SK-N-SH (cell line): ENCODE measurements around the gene UST. TPM values are rescaled to one million over a fixed set of nuclear protein-coding genes. Genes with fewer than 3 reads are reported as not detected.
A peak's percentile ranks its signal among the peaks of the same experiment; 100 is the strongest.

Experiments
- CTCF ChIA-PET: fragments of 300-600, 350-600 bp; formaldehyde crosslinking; extraction: SDS; loops from one replicate; lab custom pipeline; 2021; lab: Yijun Ruan, JAX
- POLR2A ChIA-PET: fragments of 350-600 bp; sonication (Branson Sonifier 250); formaldehyde crosslinking; extraction: SDS; loops from one replicate; lab custom pipeline; 2020; ENCODE audit warnings: antibody characterized with exemption, inconsistent platforms; lab: Yijun Ruan, JAX
- DNase-seq: peaks from one replicate; pipeline ENCODE4 v3.0.0; 2012
- H2AFZ ChIP-seq: fragments of 200-600 bp; sonication (generic); 2 replicates; pipeline ENCODE4 v1.8.1; 2016; ENCODE audit warnings: antibody characterized with exemption, mild to moderate bottlenecking, low read depth
- H3F3A ChIP-seq: fragments of 200-600 bp; sonication (generic); replicated peaks from 2 replicates; pipeline ENCODE3; 2016; ENCODE audit warnings: antibody characterized with exemption, mild to moderate bottlenecking; ENCODE audit not compliant: insufficient read depth
- H3K27ac ChIP-seq, 2 experiments: fragments of 200-500 bp in 1 of 2; fragments of 200-600 bp in 1 of 2; sonication (Bioruptor generic) in 1 of 2; sonication (generic), shearing (Covaris generic) in 1 of 2; 2 replicates each; pipeline versions ENCODE4 v1.5.1 to v1.6.1; 2014 to 2016; ENCODE audit warnings: low read depth in 2 of 2, inconsistent platforms in 1 of 2, low read length in 1 of 2, mild to moderate bottlenecking in 1 of 2, mixed read lengths in 1 of 2
- H3K27me3 ChIP-seq: fragments of 200-600 bp; sonication (generic), shearing (Covaris generic); 2 replicates; pipeline ENCODE4 v1.6.1; 2016; ENCODE audit warnings: mixed run types; ENCODE audit not compliant: insufficient read depth
- H3K36me3 ChIP-seq, 2 experiments: fragments of 200-500 bp in 1 of 2; fragments of 200-600 bp in 1 of 2; sonication (Bioruptor generic) in 1 of 2; sonication (generic) in 1 of 2; replicated peaks in 1 of 2; 2 replicates each; pipeline versions ENCODE3 to v1.5.1; 2014 to 2016; ENCODE audit warnings: low read length in 1 of 2, mild to moderate bottlenecking in 1 of 2; ENCODE audit not compliant: insufficient read depth in 2 of 2, control insufficient read depth in 1 of 2
- H3K4me1 ChIP-seq, 2 experiments: fragments of 200-500 bp in 1 of 2; fragments of 200-600 bp in 1 of 2; sonication (Bioruptor generic) in 1 of 2; sonication (generic), shearing (Covaris generic) in 1 of 2; 2 replicates each; pipeline versions ENCODE4 v1.5.1 to v1.6.1; 2014 to 2016; ENCODE audit warnings: low read depth in 1 of 2, low read length in 1 of 2, mixed run types in 1 of 2; ENCODE audit not compliant: insufficient read depth in 2 of 2, control insufficient read depth in 1 of 2
- H3K4me2 ChIP-seq: fragments of 200-600 bp; sonication (generic), shearing (Covaris generic); 2 replicates; pipeline ENCODE4 v1.6.1; 2017; ENCODE audit warnings: mixed run types
- H3K4me3 ChIP-seq, 2 experiments: fragments of 200-500 bp in 1 of 2; fragments of 200-600 bp in 1 of 2; sonication (Bioruptor generic) in 1 of 2; sonication (generic), shearing (Covaris generic) in 1 of 2; 2 replicates each; pipeline versions ENCODE4 v1.5.1 to v1.8.1; 2014 to 2016; ENCODE audit warnings: low read depth in 2 of 2, inconsistent platforms in 1 of 2, low read length in 1 of 2, mild to moderate bottlenecking in 1 of 2, mixed read lengths in 1 of 2, moderate library complexity in 1 of 2
- H3K79me2 ChIP-seq: fragments of 200-600 bp; sonication (generic); 2 replicates; pipeline ENCODE4 v1.8.1; 2017; ENCODE audit warnings: mild to moderate bottlenecking; ENCODE audit not compliant: insufficient read depth
- H3K9ac ChIP-seq: fragments of 200-600 bp; sonication (generic); 2 replicates; pipeline ENCODE4 v1.6.1; 2017; ENCODE audit warnings: mixed run types
- H3K9me2 ChIP-seq: fragments of 200-600 bp; sonication (generic); 2 replicates; pipeline ENCODE4 v1.6.1; 2017; ENCODE audit warnings: mixed run types
- H3K9me3 ChIP-seq: fragments of 200-600 bp; sonication (generic); 2 replicates; pipeline ENCODE4 v1.6.1; 2017; ENCODE audit warnings: mixed run types, mild to moderate bottlenecking, moderate library complexity
- H4K20me1 ChIP-seq: fragments of 200-600 bp; sonication (generic); 2 replicates; pipeline ENCODE4 v1.6.1; 2017; ENCODE audit warnings: mild to moderate bottlenecking, mixed run types; ENCODE audit not compliant: insufficient read depth
- CHD2 ChIP-seq: fragments of 150-350 bp; IDR thresholded peaks from 2 replicates; pipeline ENCODE4 v1.6.1; 2018; ENCODE audit warnings: low read length; ENCODE audit not compliant: partially characterized antibody
- CTCF ChIP-seq: fragments of 200-600 bp; sonication (generic); IDR thresholded peaks from 2 replicates; pipeline ENCODE4 v1.6.1; 2017; ENCODE audit warnings: antibody characterized with exemption, mild to moderate bottlenecking, moderate library complexity
- ELF1 ChIP-seq: IDR thresholded peaks from 2 replicates; pipeline ENCODE4 v1.4.0; 2012
- EZH2phosphoT487 ChIP-seq: fragments of 200-600 bp; sonication (generic); IDR thresholded peaks from 2 replicates; pipeline ENCODE4 v1.6.1; 2017; ENCODE audit warnings: low read depth, mixed run types, mild to moderate bottlenecking, antibody characterized with exemption, moderate library complexity, borderline replicate concordance
- FOXJ3 ChIP-seq: sonication (generic); formaldehyde crosslinking; IDR thresholded peaks from 2 replicates; pipeline ENCODE4 v1.5.1; 2020; ENCODE audit warnings: mild to moderate bottlenecking, missing genetic modification reagents
- FOXM1 ChIP-seq: IDR thresholded peaks from 2 replicates; pipeline ENCODE4 v1.4.0; 2012; ENCODE audit warnings: low read depth, mild to moderate bottlenecking
- GATA2 ChIP-seq: sonication (generic); formaldehyde crosslinking; IDR thresholded peaks from 2 replicates; pipeline ENCODE4 v1.5.0; 2020; ENCODE audit warnings: mild to moderate bottlenecking, missing genetic modification reagents
- JUND ChIP-seq: IDR thresholded peaks from 2 replicates; pipeline ENCODE4 v1.4.0; 2012
- NRF1 ChIP-seq: IDR thresholded peaks from 2 replicates; pipeline ENCODE4 v1.6.1; 2012; ENCODE audit warnings: low read depth, mild to moderate bottlenecking, low read length
- RAD21 ChIP-seq: IDR thresholded peaks from 2 replicates; pipeline ENCODE4 v1.6.1; 2012; ENCODE audit warnings: mild to moderate bottlenecking, low read length
- REST ChIP-seq: IDR thresholded peaks from 2 replicates; pipeline ENCODE4 v1.6.1; 2012; ENCODE audit warnings: mild to moderate bottlenecking, low read depth, low read length, moderate library complexity
- RFX5 ChIP-seq: IDR thresholded peaks from 2 replicates; pipeline ENCODE4 v1.6.1; 2012; ENCODE audit warnings: mild to moderate bottlenecking, improper control_type of control experiment, low read length
- RXRA ChIP-seq: IDR thresholded peaks from 2 replicates; pipeline ENCODE4 v1.4.0; 2012; ENCODE audit warnings: low read depth, mild to moderate bottlenecking, borderline replicate concordance
- SIN3A ChIP-seq: IDR thresholded peaks from 2 replicates; pipeline ENCODE4 v1.6.1; 2012; ENCODE audit warnings: low read depth, mild to moderate bottlenecking, low read length, moderate library complexity, borderline replicate concordance
- SMC3 ChIP-seq: IDR thresholded peaks from 2 replicates; pipeline ENCODE4 v1.6.1; 2012; ENCODE audit warnings: low read depth, low read length, improper control_type of control experiment
- YY1 ChIP-seq: IDR thresholded peaks from 2 replicates; pipeline ENCODE4 v1.4.0; 2012; ENCODE audit warnings: low read depth, mild to moderate bottlenecking
- WGBS: methylation state at CpG from one replicate; pipeline ENCODE4 v1.1.6; 2017; ENCODE audit warnings: low lambda C conversion rate; 5-methylcytosine and 5-hydroxymethylcytosine counted together
- polyA plus RNA-seq, 3 experiments: library from polyadenylated mRNA; depleted of rRNA; stranded (reverse); fragments of >200 nt; gene quantifications; 2 replicates each; pipeline ENCODE4 v1.2.3, GENCODE V29; 2012
- TF ChIP-seq, protein P1 (sequence below): IDR thresholded peaks from 2 replicates; pipeline ENCODE4 v1.4.0; 2012; ENCODE audit warnings: low read depth, borderline replicate concordance
- TF ChIP-seq, protein P2 (sequence below): IDR thresholded peaks from 2 replicates; pipeline ENCODE4 v1.4.0; 2012; ENCODE audit warnings: low read depth, borderline replicate concordance

Gene UST
- polyA plus RNA-seq, 1 of the 3 experiments (the other 2 are of a cell fraction), result 1.7 TPM

DNA sequence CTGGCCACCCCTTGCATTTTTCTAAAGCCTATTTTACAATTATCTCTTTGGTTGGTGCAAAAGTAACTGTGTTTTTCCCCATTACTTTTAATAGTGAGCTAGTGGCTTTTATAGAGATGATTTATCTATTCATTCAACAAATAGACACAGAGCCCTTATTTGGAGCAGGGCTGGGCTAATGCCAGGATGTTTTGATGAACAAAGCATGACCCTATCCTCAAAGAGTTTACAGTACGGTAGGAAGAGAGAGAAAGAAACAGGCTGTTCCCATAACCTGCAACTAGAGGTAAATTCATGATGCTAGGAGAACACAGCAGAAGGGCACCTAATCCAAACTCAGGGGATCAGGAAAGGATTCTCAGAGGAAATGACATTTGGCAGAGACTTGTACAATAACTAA is 37.3 kb upstream of the UST start (continued):
- TF ChIP-seq RXRA (no peak), SMC3 (no peak), FOXM1 (no peak), CTCF (no peak), YY1 (no peak)

GRCh38 chr6:148711833-148712654 is 34.8 kb upstream of the UST start:
- no peak overlapping the region for H3K4me3 ChIP-seq
- no peak overlapping the region for H3K4me2 ChIP-seq
- no peaks in the 10 kb centered on the region for H3F3A ChIP-seq
- TF ChIP-seq RAD21, result no peak
- TF ChIP-seq CHD2, result no peak
- TF ChIP-seq, protein P1, sequence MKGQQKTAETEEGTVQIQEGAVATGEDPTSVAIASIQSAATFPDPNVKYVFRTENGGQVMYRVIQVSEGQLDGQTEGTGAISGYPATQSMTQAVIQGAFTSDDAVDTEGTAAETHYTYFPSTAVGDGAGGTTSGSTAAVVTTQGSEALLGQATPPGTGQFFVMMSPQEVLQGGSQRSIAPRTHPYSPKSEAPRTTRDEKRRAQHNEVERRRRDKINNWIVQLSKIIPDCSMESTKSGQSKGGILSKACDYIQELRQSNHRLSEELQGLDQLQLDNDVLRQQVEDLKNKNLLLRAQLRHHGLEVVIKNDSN, result no peak
- no peak for TF ChIP-seq FOXJ3 (CRISPR knock-in tag)
- no peak for TF ChIP-seq REST
- no peak for TF ChIP-seq GATA2
- no peak for TF ChIP-seq RFX5
- TF ChIP-seq, protein P2, sequence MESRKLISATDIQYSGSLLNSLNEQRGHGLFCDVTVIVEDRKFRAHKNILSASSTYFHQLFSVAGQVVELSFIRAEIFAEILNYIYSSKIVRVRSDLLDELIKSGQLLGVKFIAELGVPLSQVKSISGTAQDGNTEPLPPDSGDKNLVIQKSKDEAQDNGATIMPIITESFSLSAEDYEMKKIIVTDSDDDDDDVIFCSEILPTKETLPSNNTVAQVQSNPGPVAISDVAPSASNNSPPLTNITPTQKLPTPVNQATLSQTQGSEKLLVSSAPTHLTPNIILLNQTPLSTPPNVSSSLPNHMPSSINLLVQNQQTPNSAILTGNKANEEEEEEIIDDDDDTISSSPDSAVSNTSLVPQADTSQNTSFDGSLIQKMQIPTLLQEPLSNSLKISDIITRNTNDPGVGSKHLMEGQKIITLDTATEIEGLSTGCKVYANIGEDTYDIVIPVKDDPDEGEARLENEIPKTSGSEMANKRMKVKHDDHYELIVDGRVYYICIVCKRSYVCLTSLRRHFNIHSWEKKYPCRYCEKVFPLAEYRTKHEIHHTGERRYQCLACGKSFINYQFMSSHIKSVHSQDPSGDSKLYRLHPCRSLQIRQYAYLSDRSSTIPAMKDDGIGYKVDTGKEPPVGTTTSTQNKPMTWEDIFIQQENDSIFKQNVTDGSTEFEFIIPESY, result no peak
- TF ChIP-seq NRF1, result no peak
- no peak for TF ChIP-seq YY1
- no peak for TF ChIP-seq SIN3A
- TF ChIP-seq ELF1, result no peak
- TF ChIP-seq JUND, result no peak
- no peak for TF ChIP-seq RXRA
- no peak for TF ChIP-seq EZH2phosphoT487
- H3K27ac ChIP-seq, result no peak overlapping the region
- H3K79me2 ChIP-seq, result no peaks in the 10 kb centered on the region
- H3K9ac ChIP-seq, result no peak overlapping the region
- POLR2A ChIA-PET, result no interaction called here
- H4K20me1 ChIP-seq, result no peaks in the 10 kb centered on the region
- H3K9me2 ChIP-seq, result no peaks in the 10 kb centered on the region
- CTCF ChIA-PET, result no interaction called here
- 0 out of 2 replicates have a peak overlapping the region, but pooled peaks have one; percentile 29 for H2AFZ ChIP-seq
- 4% methylated on average over 5 of the region's 5 CpGs for WGBS
- H3K4me1 ChIP-seq, result no peaks in the 10 kb centered on the region
- no peaks in the 10 kb centered on the region for H3K27me3 ChIP-seq
- no peak for DNase-seq
- peaks cover 6% of the 10 kb centered on the region; the same call in 1 of the 2 replicates for H3K9me3 ChIP-seq
- H3K36me3 ChIP-seq, result no peaks in the 10 kb centered on the region
